ENCODE measurements around the gene COQ3. TPM values are rescaled to one million over a fixed set of nuclear protein-coding genes. Genes with fewer than 3 reads are reported as not detected.

The COQ3 gene, protein sequence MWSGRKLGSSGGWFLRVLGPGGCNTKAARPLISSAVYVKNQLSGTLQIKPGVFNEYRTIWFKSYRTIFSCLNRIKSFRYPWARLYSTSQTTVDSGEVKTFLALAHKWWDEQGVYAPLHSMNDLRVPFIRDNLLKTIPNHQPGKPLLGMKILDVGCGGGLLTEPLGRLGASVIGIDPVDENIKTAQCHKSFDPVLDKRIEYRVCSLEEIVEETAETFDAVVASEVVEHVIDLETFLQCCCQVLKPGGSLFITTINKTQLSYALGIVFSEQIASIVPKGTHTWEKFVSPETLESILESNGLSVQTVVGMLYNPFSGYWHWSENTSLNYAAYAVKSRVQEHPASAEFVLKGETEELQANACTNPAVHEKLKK
- total RNA-seq: 10 to 100 TPM; 12.6 to 13.3 TPM

DNA sequence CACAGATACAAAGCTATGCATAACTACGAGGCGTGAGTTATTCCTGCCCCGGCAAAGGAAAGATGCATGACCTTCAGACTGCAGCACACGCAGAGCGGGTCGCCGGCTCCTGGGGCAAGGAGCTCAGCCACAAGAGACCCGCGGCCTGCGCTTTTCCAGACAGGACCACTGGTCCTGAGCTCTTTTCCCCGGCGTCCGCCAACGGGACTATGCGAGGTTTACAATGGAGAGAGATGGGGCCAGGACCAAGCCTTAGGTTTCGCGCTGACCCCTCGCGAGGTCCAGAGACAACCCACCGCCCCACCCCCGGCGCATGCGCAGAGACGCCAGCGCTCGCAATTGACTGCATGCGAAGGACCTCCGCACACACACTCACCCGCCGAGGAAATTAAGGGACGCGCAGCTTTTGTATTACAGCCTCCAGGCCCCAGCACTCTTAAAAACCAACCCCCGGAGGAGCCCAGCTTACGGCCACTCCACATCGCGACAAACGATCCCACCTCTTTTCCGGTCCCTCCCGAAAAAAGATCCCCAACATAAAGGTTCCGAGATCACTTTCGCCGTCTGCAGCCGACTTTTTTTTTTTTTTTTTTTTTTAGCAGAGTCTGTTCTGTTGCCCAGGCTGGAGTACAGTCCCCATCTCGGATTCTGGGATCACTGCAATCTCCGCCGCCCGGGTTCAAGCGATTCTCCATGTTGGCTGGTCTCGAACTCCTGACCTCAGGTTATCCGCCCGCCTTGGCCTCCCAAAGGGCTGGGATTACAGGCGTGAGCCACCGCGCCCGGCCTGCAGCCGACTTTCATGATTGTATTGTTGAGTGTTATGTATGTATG, at the start of gene COQ3:
Gene COQ3, minus strand, starts transcription at position 498 of the 834 bp plus-strand sequence. Its CDS starts 16 bp downstream, at position 482.
- H3K27me3 Mint-ChIP-seq (ENCODE audit: low read depth): no peaks in the 10 kb centered on the region
- ATAC-seq: peak; percentile 87

DNA sequence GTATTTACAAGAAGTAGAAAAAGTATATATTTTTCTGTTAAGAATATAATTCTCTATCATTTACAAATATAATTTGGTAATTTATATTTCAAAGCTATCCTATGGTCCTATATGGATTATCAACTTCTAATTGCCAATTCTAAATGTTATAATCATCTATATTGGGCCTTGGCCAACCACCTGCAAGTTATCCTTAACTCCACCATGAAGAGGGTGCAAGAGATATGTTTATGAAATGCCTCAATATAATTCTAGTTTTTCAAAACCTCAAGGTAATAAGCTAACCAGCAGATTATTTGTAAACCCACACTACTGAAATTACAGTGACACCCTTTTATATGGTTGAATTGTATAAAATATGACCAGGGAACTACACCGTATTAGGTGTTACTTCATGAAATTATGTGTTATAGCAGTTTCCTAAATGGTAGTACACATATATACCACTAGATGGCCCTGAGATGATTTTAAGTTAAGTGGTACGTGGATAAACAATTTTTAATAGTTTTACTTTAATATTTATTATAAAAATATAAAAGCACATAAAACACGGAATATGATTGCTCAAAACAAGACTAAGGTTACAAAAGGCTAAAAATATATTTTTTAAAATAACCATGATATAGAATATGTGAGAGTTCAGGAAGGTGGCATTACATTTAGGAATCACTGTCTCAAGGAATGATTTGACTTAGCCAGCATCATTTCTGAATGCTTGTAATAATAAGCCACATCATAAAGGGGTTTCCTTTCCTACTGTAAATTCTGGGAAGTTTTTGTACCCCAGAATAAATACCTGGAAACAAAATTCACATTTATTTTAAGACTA, 40.9 kb upstream of the COQ3 start:
- DNase-seq (no peak), ATAC-seq (no peak)
- ChIA-PET CTCF (interaction anchor here (0.8 to 1.8 kb wide), 6 partner anchors 9 to 313 kb away, joined by 3 to 12 read pairs (median 3); no protein-coding TSS in a partner anchor), POLR2A (no interaction called here)
- H3K36me3 Mint-ChIP-seq (ENCODE audit: low read depth): peaks cover 5% of the 10 kb centered on the region
- no peaks in the 10 kb centered on the region for H3K9me3 Mint-ChIP-seq (ENCODE audit: insufficient read depth)
- H3K27ac Mint-ChIP-seq: no peak overlapping the region
- no peaks in the 10 kb centered on the region for H3K27me3 Mint-ChIP-seq (ENCODE audit: low read depth)
- H3K4me1 Mint-ChIP-seq (ENCODE audit: low read depth): no peaks in the 10 kb centered on the region
- H3K4me3 Mint-ChIP-seq: no peak overlapping the region

More for the DNA sequence above, at the start of gene COQ3:
- POLR2A ChIA-PET: interaction anchor here (0.6 to 3.2 kb wide), 7 partner anchors 9 to 174 kb away, joined by 3 to 24 read pairs (median 4); partner anchors contain the start of genes CCNC and PNISR
- CTCF ChIA-PET: interaction anchor here (0.7 to 1.9 kb wide), 8 partner anchors 9 to 126 kb away, joined by 3 to 10 read pairs (median 6); no protein-coding TSS in a partner anchor
- peak; percentile 74 for DNase-seq
- Mint-ChIP-seq H3K4me3 (peak within 1 kb of the TSS; percentile 95), H3K4me1 (ENCODE audit: low read depth) (peaks cover 16% of the 10 kb centered on the region), H3K36me3 (ENCODE audit: low read depth) (no peaks in the 10 kb centered on the region), H3K27ac (peak within 1 kb of the TSS; percentile 91), H3K9me3 (ENCODE audit: insufficient read depth) (no peaks in the 10 kb centered on the region)

DNA sequence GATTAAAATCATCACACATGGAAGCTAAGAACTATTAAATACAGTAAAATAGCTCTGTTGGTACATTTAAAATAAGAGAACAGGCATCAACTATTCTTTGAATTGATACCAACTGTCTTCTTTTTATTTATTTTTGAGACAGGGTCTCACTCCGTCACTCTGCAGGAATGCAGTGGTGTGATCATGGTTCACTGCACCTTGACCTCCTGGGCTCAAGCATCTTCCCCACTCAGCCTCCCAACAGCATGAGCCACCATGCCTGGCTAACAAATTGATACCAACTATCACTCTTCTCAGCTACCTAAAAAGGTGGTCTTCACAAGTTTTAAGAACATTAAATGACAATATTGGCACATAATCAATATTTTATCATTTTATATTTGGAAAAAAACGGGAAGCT, 38.9 kb upstream of the COQ3 start:
- no peak overlapping the region for H3K4me3 Mint-ChIP-seq
- POLR2A ChIA-PET: interaction anchor here (1.4 kb wide), 1 partner anchor 9 kb away, joined by 5 read pairs; no protein-coding TSS in a partner anchor
- CTCF ChIA-PET: interaction anchor here (0.6 to 1.7 kb wide), 5 partner anchors 13 to 308 kb away, joined by 3 to 5 read pairs (median 3); no protein-coding TSS in a partner anchor
- peaks cover 7% of the 10 kb centered on the region for H3K36me3 Mint-ChIP-seq (ENCODE audit: low read depth)
- H3K27me3 Mint-ChIP-seq (ENCODE audit: low read depth): no peaks in the 10 kb centered on the region
- DNase-seq (no peak), ATAC-seq (no peak)
- peaks cover 2% of the 10 kb centered on the region for H3K4me1 Mint-ChIP-seq (ENCODE audit: low read depth)
- H3K27ac Mint-ChIP-seq: no peak overlapping the region
- H3K9me3 Mint-ChIP-seq (ENCODE audit: insufficient read depth): no peaks in the 10 kb centered on the region

GRCh38 chr6:99431901-99432300, 37.9 kb upstream of the COQ3 start:
- ChIA-PET CTCF (no interaction called here), POLR2A (interaction anchor here (0.6 kb wide), 1 partner anchor 77 kb away, joined by 3 read pairs; no protein-coding TSS in a partner anchor)

DNA sequence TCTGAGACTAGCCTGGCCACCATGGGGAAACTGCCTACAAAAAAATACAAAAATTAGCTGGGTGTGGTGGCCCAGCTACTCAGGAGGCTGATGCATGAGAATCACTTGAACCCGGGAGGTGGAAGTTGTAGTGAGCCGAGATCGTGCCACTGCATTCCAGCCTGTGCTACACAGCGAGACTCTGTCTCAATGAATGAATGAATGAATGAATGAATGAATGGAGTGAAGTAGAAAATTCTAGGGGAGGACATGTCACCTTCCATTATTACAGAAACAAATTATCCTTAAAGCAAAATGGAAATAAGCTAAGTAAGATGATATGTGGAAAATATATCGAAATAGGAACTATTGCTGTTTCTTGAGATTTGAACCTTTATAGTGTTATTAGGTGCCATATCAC, 34.0 kb upstream of the COQ3 start:
- Mint-ChIP-seq H3K9me3 (ENCODE audit: insufficient read depth) (no peaks in the 10 kb centered on the region), H3K36me3 (ENCODE audit: low read depth) (peaks cover 26% of the 10 kb centered on the region), H3K27ac (no peak overlapping the region), H3K4me3 (no peak overlapping the region), H3K4me1 (ENCODE audit: low read depth) (peaks cover 36% of the 10 kb centered on the region), H3K27me3 (ENCODE audit: low read depth) (no peaks in the 10 kb centered on the region)
- ChIA-PET CTCF (interaction anchor here (1.3 to 1.7 kb wide), 2 partner anchors 98 to 319 kb away, joined by 3 read pairs; no protein-coding TSS in a partner anchor), POLR2A (no interaction called here)
- DNase-seq (no peak), ATAC-seq (no peak)

More at GRCh38 chr6:99431901-99432300, 37.9 kb upstream of the COQ3 start:
- Mint-ChIP-seq H3K9me3 (ENCODE audit: insufficient read depth) (no peaks in the 10 kb centered on the region), H3K4me3 (no peak overlapping the region), H3K4me1 (ENCODE audit: low read depth) (peaks cover 12% of the 10 kb centered on the region), H3K27me3 (ENCODE audit: low read depth) (no peaks in the 10 kb centered on the region), H3K36me3 (ENCODE audit: low read depth) (peaks cover 15% of the 10 kb centered on the region), H3K27ac (no peak overlapping the region)
- DNase-seq: no peak
- no peak for ATAC-seq

GRCh38 chr6:99426451-99426757, 32.4 kb upstream of the COQ3 start:
- H3K9me3 Mint-ChIP-seq (ENCODE audit: insufficient read depth): no peaks in the 10 kb centered on the region
- H3K36me3 Mint-ChIP-seq (ENCODE audit: low read depth): peaks cover 35% of the 10 kb centered on the region
- DNase-seq: no peak
- ChIA-PET POLR2A (interaction anchor here (0.6 to 3.9 kb wide), 3 partner anchors 32 to 142 kb away, joined by 3 to 24 read pairs (median 3); partner anchors contain the start of genes CCNC, COQ3 and USP45), CTCF (interaction anchor here (0.8 to 1.9 kb wide), 6 partner anchors 8 to 142 kb away, joined by 3 to 14 read pairs (median 6); partner anchors contain the start of gene CCNC)
- H3K27me3 Mint-ChIP-seq (ENCODE audit: low read depth): no peaks in the 10 kb centered on the region
- peaks cover 49% of the 10 kb centered on the region for H3K4me1 Mint-ChIP-seq (ENCODE audit: low read depth)
- H3K27ac Mint-ChIP-seq: peak overlapping the region; percentile 100
- H3K4me3 Mint-ChIP-seq: peak overlapping the region; percentile 89
- ATAC-seq: no peak

DNA sequence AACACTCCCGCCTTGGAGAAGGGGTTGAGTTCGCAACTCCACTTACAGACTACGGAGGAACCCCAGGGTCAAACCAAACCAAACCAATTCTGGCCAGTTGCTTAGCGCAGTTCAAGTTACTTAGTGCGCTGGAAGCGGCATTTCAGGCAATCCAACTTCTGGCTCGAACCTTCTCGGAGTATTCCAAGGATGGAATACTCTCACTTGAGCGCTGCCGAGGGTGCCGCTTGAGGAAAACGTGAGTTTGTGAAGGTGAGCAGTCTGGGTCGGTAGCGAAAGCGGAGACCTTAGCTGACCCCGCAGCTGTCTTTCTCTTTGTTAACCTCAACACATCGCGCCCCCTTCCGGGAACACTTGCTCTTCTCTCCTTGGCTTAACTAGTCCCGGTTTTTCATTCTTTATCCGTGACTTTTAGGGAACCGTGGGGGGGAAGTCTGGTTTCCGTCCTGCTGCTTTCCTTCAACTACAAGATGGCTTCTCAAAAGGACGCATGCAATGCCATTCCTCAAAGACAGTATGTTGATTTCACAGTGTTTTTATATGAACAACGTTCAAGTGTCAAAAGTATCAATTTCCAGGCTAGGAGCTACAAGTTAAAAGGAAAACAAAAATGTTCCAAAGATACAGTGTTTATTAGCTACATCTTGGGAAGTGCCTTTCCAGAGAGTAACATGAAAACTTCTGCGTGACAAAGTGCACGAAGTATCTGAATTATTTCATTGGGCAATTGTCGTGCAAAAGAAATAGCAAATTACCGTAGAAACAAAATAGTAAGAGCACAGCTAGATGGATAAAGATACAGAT, 31.9 kb upstream of the COQ3 start:
- DNase-seq (peak; percentile 69), ATAC-seq (peak; percentile 62)
- Mint-ChIP-seq H3K9me3 (ENCODE audit: insufficient read depth) (no peaks in the 10 kb centered on the region), H3K27ac (peak overlapping the region; percentile 100), H3K4me1 (ENCODE audit: low read depth) (peaks cover 55% of the 10 kb centered on the region), H3K36me3 (ENCODE audit: low read depth) (peaks cover 36% of the 10 kb centered on the region), H3K4me3 (peak overlapping the region; percentile 89), H3K27me3 (ENCODE audit: low read depth) (no peaks in the 10 kb centered on the region)
- ChIA-PET CTCF (interaction anchor here (0.5 to 1.9 kb wide), 9 partner anchors 9 to 396 kb away, joined by 3 to 14 read pairs (median 5); partner anchors contain the start of gene CCNC), POLR2A (interaction anchor here (0.6 to 3.9 kb wide), 6 partner anchors 11 to 142 kb away, joined by 3 to 24 read pairs (median 3); partner anchors contain the start of genes CCNC, COQ3 and USP45)

GRCh38 chr6:99424761-99425646, 31.0 kb upstream of the COQ3 start, which contains the start of gene PNISR:
TSS of gene PNISR (minus strand) at chr6:99425308. CDS start at chr6:99414659, 10,649 bp downstream.
- Mint-ChIP-seq H3K4me1 (ENCODE audit: low read depth) (peaks cover 57% of the 10 kb centered on the region), H3K27me3 (ENCODE audit: low read depth) (no peaks in the 10 kb centered on the region), H3K4me3 (peak within 1 kb of the TSS; percentile 89), H3K9me3 (ENCODE audit: insufficient read depth) (no peaks in the 10 kb centered on the region), H3K27ac (peak within 1 kb of the TSS; percentile 100), H3K36me3 (ENCODE audit: low read depth) (peaks cover 37% of the 10 kb centered on the region)
- POLR2A ChIA-PET: interaction anchor here (0.6 to 3.9 kb wide), 11 partner anchors 8 to 143 kb away, joined by 3 to 24 read pairs (median 3); partner anchors contain the start of genes CCNC and COQ3
- DNase-seq (peak; percentile 94), ATAC-seq (peak; percentile 92)
- CTCF ChIA-PET: interaction anchor here (0.5 to 1.9 kb wide), 7 partner anchors 9 to 397 kb away, joined by 3 to 14 read pairs (median 6); no protein-coding TSS in a partner anchor

DNA sequence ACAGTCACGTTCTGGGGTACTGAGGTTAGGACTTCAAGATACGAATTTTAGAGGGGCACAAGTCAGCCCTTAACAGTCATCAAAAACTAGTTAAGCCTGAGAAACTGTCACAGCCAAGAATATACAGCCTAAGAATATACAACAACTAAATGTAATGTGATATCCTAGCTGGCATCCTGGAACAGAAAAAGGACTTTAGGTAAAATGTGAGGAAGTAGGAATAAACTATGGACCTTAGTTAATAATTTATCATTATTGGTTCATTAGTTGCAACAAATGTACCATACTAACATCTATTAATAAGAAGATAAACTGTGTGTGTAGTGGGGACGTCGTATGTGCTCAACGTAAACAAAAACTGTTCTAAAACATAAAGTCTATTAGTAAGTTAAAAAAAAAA, 30.0 kb upstream of the COQ3 start:
- Mint-ChIP-seq H3K4me1 (ENCODE audit: low read depth) (peaks cover 57% of the 10 kb centered on the region), H3K9me3 (ENCODE audit: insufficient read depth) (no peaks in the 10 kb centered on the region), H3K36me3 (ENCODE audit: low read depth) (peaks cover 37% of the 10 kb centered on the region), H3K27ac (peak overlapping the region; percentile 68), H3K4me3 (peak overlapping the region; percentile 89), H3K27me3 (ENCODE audit: low read depth) (no peaks in the 10 kb centered on the region)
- DNase-seq (no peak), ATAC-seq (no peak)
- ChIA-PET CTCF (interaction anchor here (1.2 kb wide), 1 partner anchor 10 kb away, joined by 6 read pairs; no protein-coding TSS in a partner anchor), POLR2A (interaction anchor here (0.6 to 3.9 kb wide), 7 partner anchors 9 to 126 kb away, joined by 3 to 24 read pairs (median 4); partner anchors contain the start of gene COQ3)

Data from activated CD8-positive, alpha-beta T cell treated with anti-CD3 and anti-CD28 coated beads, Interleukin-2, amount 10 ng/mL, durations not matched to agents 7 days and 5 days (primary cell).